ENCODE measurements around the gene CELSR2. TPM values are rescaled to one million over a fixed set of nuclear protein-coding genes. Genes with fewer than 3 reads are reported as not detected.

CELSR2 gene
- total and polyA plus RNA-seq, 2 of the 8 experiments (the other 6 are each of a cell fraction or from before 2014, with no cell fraction given) = 12.0 to 27.7 TPM

- TF ChIP-seq RFX5 (IDR thresholded peaks at IDR 0.05; ENCODE audit: borderline replicate concordance, low read depth, low read length) (no peak), ASH2L (IDR thresholded peaks at IDR 0.05; ENCODE audit: low read length) (no peak), TEAD4 (IDR thresholded peaks at IDR 0.05; ENCODE audit: low read depth, low read length) (no peak), CBX8 (IDR thresholded peaks at IDR 0.05; ENCODE audit: borderline replicate concordance, low read depth, low read length) (no peak), YY1 (IDR thresholded peaks at IDR 0.05; ENCODE audit: low read depth, low read length) (no peak), BACH1 (IDR thresholded peaks at IDR 0.05; ENCODE audit: low read length) (no peak), SP4 (IDR thresholded peaks at IDR 0.05; ENCODE audit: low read length) (no peak), SUZ12 (IDR thresholded peaks at IDR 0.05; ENCODE audit: low read length) (no peak)
- TF ChIP-seq, protein P1, sequence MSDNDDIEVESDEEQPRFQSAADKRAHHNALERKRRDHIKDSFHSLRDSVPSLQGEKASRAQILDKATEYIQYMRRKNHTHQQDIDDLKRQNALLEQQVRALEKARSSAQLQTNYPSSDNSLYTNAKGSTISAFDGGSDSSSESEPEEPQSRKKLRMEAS (IDR thresholded peaks at IDR 0.05) = no peak
Measured at GRCh38 chr1:109300650-109301151, 51.4 kb downstream of the CELSR2 start (continued).

Data from H1 (cell line).